GM12878 (cell line): Measurements from ENCODE around the gene CYSLTR1.

Source experiments
- CEBPZ ChIP-seq: fragments of 150-350 bp; IDR thresholded peaks from 2 replicates; pipeline ENCODE4 v1.6.1; 2016; ENCODE audit warnings: low read depth, low read length
- CTCF ChIP-seq, 3 experiments: IDR thresholded peaks in 2 of 3; conservative IDR thresholded peaks in 1 of 3; 2 replicates each; pipeline ENCODE4 v1.5.1; 2011; ENCODE audit warnings: low read depth in 3 of 3, low read length in 3 of 3, mild to moderate bottlenecking in 3 of 3, control low read depth in 2 of 3, moderate library complexity in 2 of 3, inconsistent platforms in 1 of 3, mixed read lengths in 1 of 3; ENCODE audit not compliant: control insufficient read depth in 2 of 3, insufficient read depth in 1 of 3; ENCODE audit errors: extremely low read depth in 1 of 3
- ELK1 ChIP-seq: IDR thresholded peaks from 2 replicates; pipeline ENCODE4 v1.6.1; 2012; ENCODE audit warnings: low read depth, low read length, improper control_type of control experiment
- HDGF ChIP-seq: fragments of 450-650 bp; IDR thresholded peaks from 2 replicates; pipeline ENCODE4 v1.6.1; 2016; ENCODE audit warnings: antibody characterized with exemption
- NFYB ChIP-seq: IDR thresholded peaks from 2 replicates; pipeline ENCODE4 v1.6.1; 2011; ENCODE audit warnings: low read depth, mild to moderate bottlenecking, low read length, improper control_type of control experiment, moderate library complexity; ENCODE audit not compliant: insufficient read depth
- POLR2A ChIP-seq: IDR thresholded peaks from 2 replicates; pipeline ENCODE4 v1.6.1; 2011; ENCODE audit warnings: low read depth, mild to moderate bottlenecking, low read length
- POLR2AphosphoS5 ChIP-seq: IDR thresholded peaks from 2 replicates; pipeline ENCODE4 v1.6.1; 2011; ENCODE audit warnings: mild to moderate bottlenecking, low read length, inconsistent platforms
- RAD21 ChIP-seq: IDR thresholded peaks from 2 replicates; pipeline ENCODE4 v1.6.1; 2011; ENCODE audit warnings: mild to moderate bottlenecking, low read depth, low read length, moderate library complexity; ENCODE audit not compliant: insufficient read depth
- RBBP5 ChIP-seq: fragments of 200-600 bp; sonication (generic); conservative IDR thresholded peaks from 2 replicates; pipeline ENCODE4 v1.6.1; 2016
- ZZZ3 ChIP-seq: IDR thresholded peaks from 2 replicates; pipeline ENCODE4 v1.6.1; 2011; ENCODE audit warnings: low read depth; ENCODE audit not compliant: control insufficient read depth, insufficient read length

GRCh38 chrX:78357342-78358055 is 30.1 kb upstream of the CYSLTR1 start:
- TF ChIP-seq ELK1 = no peak
- TF ChIP-seq ZZZ3 = no peak
- no peak for TF ChIP-seq HDGF
- no peak for TF ChIP-seq RBBP5
- TF ChIP-seq CTCF (IDR thresholded peaks at IDR 0.05 in 2 of 3, conservative IDR thresholded peaks at IDR 0.05 in 1 of 3; ENCODE audit: control insufficient read depth in 2 of 3, extremely low read depth in 1 of 3, insufficient read depth in 1 of 3, low read depth in 3 of 3, low read length in 3 of 3) = no peak
- no peak for TF ChIP-seq POLR2AphosphoS5
- TF ChIP-seq NFYB = no peak
- TF ChIP-seq CEBPZ = no peak
- TF ChIP-seq POLR2A = no peak
- no peak for TF ChIP-seq RAD21
